HG02571 (cell line): ENCODE results near the gene NUDT4B.
"Not testable (repeated sequence)": the region's sequence is repeated elsewhere in the genome, so short reads cannot be mapped to it uniquely, and the experiment has no call there.

Experiments used
- ATAC-seq: cut with Tn5 transposase; IDR thresholded peaks from one replicate; pipeline ENCODE4 v1.9.1; 2021; ENCODE audit warnings: mild to moderate bottlenecking, moderate library complexity; ENCODE audit not compliant: unreplicated experiment

Gene NUDT4B

DNA sequence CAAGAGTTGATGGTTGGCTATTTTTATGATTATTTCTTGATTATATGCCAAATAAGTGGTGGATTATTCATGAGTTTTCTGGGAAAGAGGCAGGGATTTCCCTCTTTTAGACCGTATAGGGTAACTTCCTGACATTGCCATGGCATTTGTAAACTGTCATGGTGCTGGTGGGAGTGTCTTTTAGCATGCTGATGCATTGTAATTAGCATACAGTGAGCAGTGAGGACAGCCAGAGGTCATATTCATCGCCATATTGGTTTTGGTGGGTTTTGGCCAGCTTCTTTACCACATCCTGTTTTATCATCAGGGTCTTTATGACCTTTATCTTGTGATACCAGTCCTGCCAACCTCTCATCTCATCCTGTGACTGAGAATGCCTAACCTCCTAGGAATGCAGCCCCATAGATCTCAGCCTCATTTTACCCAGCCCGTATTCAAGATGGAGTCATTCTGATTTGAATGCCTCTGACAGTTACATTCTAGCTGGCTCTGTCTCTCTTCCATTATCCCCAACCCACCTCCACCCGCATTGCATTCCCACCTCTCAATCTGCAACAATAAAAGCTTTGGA lies 45.3 kb downstream of the NUDT4B start:
- not testable (repeated sequence) for ATAC-seq
